ENCODE data around the gene CD151. TPM values are rescaled to one million over a fixed set of nuclear protein-coding genes. Genes with fewer than 3 reads are reported as not detected.

Gene CD151
- total RNA-seq, 4 donors from 2014 or later: 87.6 to 118 (median 94.0) TPM

- no peak overlapping the region for H3K27ac ChIP-seq
- intact Hi-C loops (cut with DNase I): no loop called here
- peaks cover 19 to 51% (median 24%) of the 10 kb centered on the region in 3 donors for H3K36me3 ChIP-seq
- H3K4me3 ChIP-seq: no peak overlapping the region
- peaks cover 0 to 9% (median 0%) of the 10 kb centered on the region in 4 donors for H3K27me3 ChIP-seq
- peaks cover 48 to 96% (median 49%) of the 10 kb centered on the region in 3 donors for H3K4me1 ChIP-seq
- no peaks in the 10 kb centered on the region for H3K9me3 ChIP-seq
- DNase-seq: no peak
- 69% methylated on average over 8 of the region's 9 CpGs; no CpG with 5 or more reads in 1 of the 2 donors for WGBS, 2 donors
- TF ChIP-seq POLR2A (IDR thresholded peaks at IDR 0.05) (no peak), CTCF (IDR thresholded peaks at IDR 0.05) (no peak)
Observed at GRCh38 chr11:836700-837099, 3.9 kb downstream of the CD151 start.

GRCh38 chr11:837189-837989 lies 4.6 kb downstream of the CD151 start:
- intact Hi-C loops (cut with DNase I): no loop called here
- DNase-seq: no peak
- Histone ChIP-seq H3K4me1 (peaks cover 43 to 91% (median 44%) of the 10 kb centered on the region in 3 donors), H3K27me3 (peaks cover 0 to 2% (median 0%) of the 10 kb centered on the region in 4 donors), H3K36me3 (peaks cover 19 to 51% (median 24%) of the 10 kb centered on the region in 3 donors), H3K27ac (no peak overlapping the region), H3K9me3 (no peaks in the 10 kb centered on the region), H3K4me3 (no peak overlapping the region)
- TF ChIP-seq CTCF (IDR thresholded peaks at IDR 0.05) (no peak), POLR2A (IDR thresholded peaks at IDR 0.05) (no peak)
- 64 to 80% methylated on average over 3 to 9 of the region's 22 CpGs for WGBS, 2 donors

GRCh38 chr11:837990-838307 lies 5.2 kb downstream of the CD151 start:
- H3K27me3 ChIP-seq: no peaks in the 10 kb centered on the region
- peaks cover 19 to 51% (median 24%) of the 10 kb centered on the region in 3 donors for H3K36me3 ChIP-seq
- H3K9me3 ChIP-seq: no peaks in the 10 kb centered on the region
- H3K4me3 ChIP-seq: no peak overlapping the region
- peak overlapping the region in 1 of 4 donors; percentile 1 for H3K27ac ChIP-seq
- no CpG with 5 or more reads among the region's 8 CpGs for WGBS, 2 donors
- no peak for TF ChIP-seq CTCF (IDR thresholded peaks at IDR 0.05)
- TF ChIP-seq POLR2A (IDR thresholded peaks at IDR 0.05): no peak
- no peak for DNase-seq
- intact Hi-C loops (cut with DNase I): no loop called here
- H3K4me1 ChIP-seq: peaks cover 42 to 90% (median 43%) of the 10 kb centered on the region in 3 donors

GRCh38 chr11:838441-839279 lies 5.9 kb downstream of the CD151 start:
- H3K4me3 ChIP-seq: no peak overlapping the region
- peak overlapping the region in 2 of 4 donors; percentile 1 to 33 for H3K27ac ChIP-seq
- peaks cover 19 to 51% (median 24%) of the 10 kb centered on the region in 3 donors for H3K36me3 ChIP-seq
- no peaks in the 10 kb centered on the region for H3K27me3 ChIP-seq
- no peaks in the 10 kb centered on the region for H3K9me3 ChIP-seq
- 50 to 70% methylated on average over 2 to 9 of the region's 17 CpGs for WGBS, 2 donors
- intact Hi-C loops (cut with DNase I): no loop called here
- peaks cover 46 to 90% (median 46%) of the 10 kb centered on the region in 3 donors for H3K4me1 ChIP-seq
- no peak for DNase-seq
- TF ChIP-seq CTCF (IDR thresholded peaks at IDR 0.05): no peak
- TF ChIP-seq POLR2A (IDR thresholded peaks at IDR 0.05): no peak

GRCh38 chr11:839280-839623 lies 6.5 kb downstream of the CD151 start:
- no peak for DNase-seq
- Histone ChIP-seq H3K9me3 (no peaks in the 10 kb centered on the region), H3K4me1 (peaks cover 46 to 90% (median 46%) of the 10 kb centered on the region in 3 donors), H3K4me3 (no peak overlapping the region), H3K36me3 (peaks cover 19 to 51% (median 24%) of the 10 kb centered on the region in 3 donors), H3K27ac (peak overlapping the region in 2 of 4 donors; percentile 1 to 33), H3K27me3 (peaks cover 0 to 4% (median 0%) of the 10 kb centered on the region in 4 donors)
- no peak for TF ChIP-seq CTCF (IDR thresholded peaks at IDR 0.05)
- no peak for TF ChIP-seq POLR2A (IDR thresholded peaks at IDR 0.05)
- intact Hi-C loops (cut with DNase I): no loop called here
- 80% methylated on average over 2 of the region's 5 CpGs for WGBS, 2 donors

Measured in esophagus squamous epithelium (tissue), 5 donors.